GM12892 (cell line): ENCODE results near the gene HTR7.

ENCODE experiments used
- DNase-seq: peaks from one replicate; pipeline ENCODE4 v3.0.0; 2011; ENCODE audit not compliant: insufficient read length
- FAIRE-seq: peaks from 2 replicates; lab custom pipeline; 2011; peaks lifted over from hg19 to GRCh38; lab: Jason Lieb, UNC
- POLR2A ChIP-seq: IDR thresholded peaks from 2 replicates; pipeline ENCODE4 v1.6.1; 2011; ENCODE audit warnings: low read depth, low read length, control low read depth
- POLR2AphosphoS5 ChIP-seq: IDR thresholded peaks from 2 replicates; pipeline ENCODE4 v1.6.1; 2011; ENCODE audit warnings: low read depth, low read length, control low read depth
- TAF1 ChIP-seq: IDR thresholded peaks from 2 replicates; pipeline ENCODE4 v1.6.1; 2011; ENCODE audit warnings: low read depth, mild to moderate bottlenecking, control low read depth, low read length, borderline replicate concordance

HTR7 gene

GRCh38 chr10:90709727-90710126, 148.1 kb downstream of the HTR7 start:
- TF ChIP-seq POLR2AphosphoS5 (no peak), POLR2A (no peak), TAF1 (no peak)
- FAIRE-seq (no peak), DNase-seq (no peak)

GRCh38 chr10:90707657-90708056, 150.2 kb downstream of the HTR7 start:
- no peak for DNase-seq
- TF ChIP-seq POLR2A: no peak
- no peak for TF ChIP-seq POLR2AphosphoS5
- no peak for TF ChIP-seq TAF1
- no peak for FAIRE-seq

- DNase-seq (no peak), FAIRE-seq (no peak)
- TF ChIP-seq TAF1 (no peak), POLR2A (no peak), POLR2AphosphoS5 (no peak)
Measured at GRCh38 chr10:90701428-90701827, 156.4 kb downstream of the HTR7 start.

- no peak for DNase-seq
- TF ChIP-seq POLR2A (no peak), POLR2AphosphoS5 (no peak), TAF1 (no peak)
- no peak for FAIRE-seq
Measured at GRCh38 chr10:90695915-90696676, 161.7 kb downstream of the HTR7 start.
